WI38 (cell line): ENCODE measurements around the gene UCK1.

ENCODE experiments used
- H3K4me3 ChIP-seq: 2 replicates; pipeline ENCODE4 v1.5.1; 2011; ENCODE audit warnings: low read depth, mild to moderate bottlenecking, control low read depth, low read length
- TF ChIP-seq, protein P1 (sequence below): IDR thresholded peaks from 2 replicates; pipeline ENCODE4 v1.5.1; 2012; ENCODE audit warnings: low read depth, mild to moderate bottlenecking, control low read depth, low read length

The UCK1 gene

DNA sequence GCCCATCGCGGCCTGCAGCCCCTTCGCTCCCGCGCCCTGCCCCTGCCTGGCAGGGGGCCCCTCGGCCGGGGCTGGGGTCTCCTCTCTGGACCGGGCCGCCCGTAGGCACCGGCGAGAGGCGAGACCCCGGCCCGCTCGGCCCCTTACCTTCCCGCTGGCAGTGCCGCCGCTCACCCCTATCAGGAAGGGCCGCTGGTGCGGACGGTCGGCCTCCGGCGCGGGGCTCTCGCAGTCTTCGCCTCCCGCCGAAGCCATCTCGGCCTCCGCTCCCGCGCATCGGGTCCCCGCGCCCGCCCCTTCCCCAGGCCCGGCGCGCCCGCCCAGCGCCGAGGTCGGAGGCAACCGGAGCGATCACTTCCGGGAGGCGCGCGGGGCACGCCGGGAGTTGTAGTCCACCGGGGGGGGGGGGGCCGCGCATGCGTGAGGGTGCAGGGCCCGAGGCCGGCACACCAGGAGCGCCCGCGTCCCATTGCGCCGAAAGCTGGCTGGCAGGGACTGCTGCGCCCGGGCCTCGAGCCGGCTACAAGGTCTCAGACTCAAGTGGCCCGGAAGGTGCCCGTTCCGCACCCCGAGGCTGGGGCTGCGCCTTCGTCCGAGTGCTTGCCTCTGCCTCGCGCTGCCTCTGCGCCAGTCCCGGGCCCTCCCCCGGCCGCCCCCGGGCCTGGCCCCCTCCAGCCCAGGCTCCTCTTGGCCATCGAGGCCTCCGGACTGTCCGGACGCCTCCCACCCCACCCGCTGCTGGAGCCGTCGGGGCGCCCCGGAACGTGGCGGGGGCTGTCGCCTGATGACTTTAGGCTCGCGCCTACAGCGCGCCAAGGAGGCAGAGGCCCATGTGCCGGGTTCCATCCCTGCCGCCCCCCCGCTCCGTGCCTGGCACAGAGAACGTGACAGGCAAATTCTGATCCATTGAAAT lies at the start of gene UCK1:
Gene UCK1 (minus strand): TSS at position 344 of the 913 bp plus-strand sequence. CDS start 89 bp downstream, at position 255.
- H3K4me3 ChIP-seq: peak within 1 kb of the TSS; percentile 77
- TF ChIP-seq, protein P1, sequence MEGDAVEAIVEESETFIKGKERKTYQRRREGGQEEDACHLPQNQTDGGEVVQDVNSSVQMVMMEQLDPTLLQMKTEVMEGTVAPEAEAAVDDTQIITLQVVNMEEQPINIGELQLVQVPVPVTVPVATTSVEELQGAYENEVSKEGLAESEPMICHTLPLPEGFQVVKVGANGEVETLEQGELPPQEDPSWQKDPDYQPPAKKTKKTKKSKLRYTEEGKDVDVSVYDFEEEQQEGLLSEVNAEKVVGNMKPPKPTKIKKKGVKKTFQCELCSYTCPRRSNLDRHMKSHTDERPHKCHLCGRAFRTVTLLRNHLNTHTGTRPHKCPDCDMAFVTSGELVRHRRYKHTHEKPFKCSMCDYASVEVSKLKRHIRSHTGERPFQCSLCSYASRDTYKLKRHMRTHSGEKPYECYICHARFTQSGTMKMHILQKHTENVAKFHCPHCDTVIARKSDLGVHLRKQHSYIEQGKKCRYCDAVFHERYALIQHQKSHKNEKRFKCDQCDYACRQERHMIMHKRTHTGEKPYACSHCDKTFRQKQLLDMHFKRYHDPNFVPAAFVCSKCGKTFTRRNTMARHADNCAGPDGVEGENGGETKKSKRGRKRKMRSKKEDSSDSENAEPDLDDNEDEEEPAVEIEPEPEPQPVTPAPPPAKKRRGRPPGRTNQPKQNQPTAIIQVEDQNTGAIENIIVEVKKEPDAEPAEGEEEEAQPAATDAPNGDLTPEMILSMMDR: no peak

DNA sequence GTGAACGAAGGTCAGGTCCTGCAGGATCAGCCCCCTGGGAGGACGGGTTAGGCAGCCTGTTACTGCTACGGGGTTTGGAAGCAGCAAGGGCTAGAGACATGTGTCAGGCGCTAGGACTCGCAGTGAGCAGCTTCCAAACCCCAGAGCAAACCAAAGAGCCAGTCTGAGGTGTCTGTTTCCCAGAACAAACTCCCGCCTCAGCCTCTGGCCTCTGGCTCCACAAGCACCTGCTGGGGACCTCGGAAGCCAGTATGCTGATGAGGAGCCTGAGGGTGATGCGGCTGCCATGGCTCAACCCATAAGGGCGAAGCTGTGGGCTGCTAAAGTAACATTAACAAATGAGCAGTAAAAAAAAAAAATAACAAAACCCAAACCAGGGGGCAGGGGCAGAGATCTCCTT lies 49.3 kb upstream of the UCK1 start:
- H3K4me3 ChIP-seq: no peak overlapping the region
- TF ChIP-seq, protein P1: no peak

DNA sequence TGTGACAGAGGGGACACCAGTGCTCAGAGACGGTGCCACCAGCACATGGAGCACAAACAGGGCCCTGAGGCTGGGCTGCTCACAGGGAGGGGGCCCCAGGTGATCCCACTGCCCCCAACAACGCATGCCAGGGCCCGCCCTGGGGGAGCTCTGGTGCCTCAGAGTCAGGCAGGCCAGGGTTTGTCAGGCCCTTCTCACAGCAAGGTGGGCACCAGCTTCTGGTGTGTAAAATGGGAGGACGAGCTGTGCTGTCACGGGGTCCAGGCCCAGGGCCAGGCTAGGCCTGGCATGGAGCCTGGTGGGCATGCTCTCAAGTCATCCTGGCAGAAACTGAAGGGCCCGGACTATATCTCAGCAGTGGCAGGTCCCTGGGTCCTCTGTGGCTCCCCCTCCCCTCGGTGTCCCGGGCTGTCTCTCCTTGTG lies 48.7 kb upstream of the UCK1 start:
- no peak overlapping the region for H3K4me3 ChIP-seq
- TF ChIP-seq, protein P1: no peak

DNA sequence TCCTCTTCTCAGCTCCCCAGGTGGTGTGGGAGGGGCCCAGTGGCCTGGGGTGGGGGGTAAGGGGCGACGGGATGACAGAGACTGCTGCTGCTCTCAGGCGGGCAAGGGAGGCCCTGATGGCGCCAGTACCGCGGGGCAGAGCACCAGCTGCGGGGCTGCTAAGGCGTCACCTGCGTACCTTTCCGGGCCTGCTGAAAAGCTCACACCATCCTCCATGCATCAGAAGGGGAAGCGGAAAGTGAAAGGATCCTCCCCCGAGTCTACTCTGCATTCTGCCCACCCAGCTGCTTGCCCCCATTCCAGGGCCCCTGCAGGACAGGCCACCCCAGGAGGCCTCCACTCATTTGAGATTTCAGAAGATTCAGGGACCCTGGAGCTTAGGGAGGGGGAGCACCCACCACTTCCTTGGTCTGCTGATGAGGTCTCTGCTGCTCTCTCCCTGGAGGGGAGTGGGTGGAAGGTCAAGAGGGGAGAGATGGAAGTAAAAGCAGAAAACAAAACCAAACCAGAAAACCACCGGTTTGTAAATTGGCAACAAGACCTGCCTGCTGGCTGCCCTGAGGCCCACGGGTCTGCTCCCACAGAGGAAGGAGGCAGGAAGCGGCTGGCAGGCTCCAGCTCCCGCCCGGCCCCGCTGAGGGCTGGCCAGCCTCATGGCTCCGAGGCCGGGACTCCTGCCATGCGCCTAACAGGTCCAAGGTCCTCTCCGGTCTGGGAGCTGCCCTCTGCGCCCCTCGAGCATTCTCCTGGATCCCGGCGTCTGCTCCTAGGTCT lies 47.9 kb upstream of the UCK1 start:
- H3K4me3 ChIP-seq: no peak overlapping the region
- TF ChIP-seq, protein P1: no peak

DNA sequence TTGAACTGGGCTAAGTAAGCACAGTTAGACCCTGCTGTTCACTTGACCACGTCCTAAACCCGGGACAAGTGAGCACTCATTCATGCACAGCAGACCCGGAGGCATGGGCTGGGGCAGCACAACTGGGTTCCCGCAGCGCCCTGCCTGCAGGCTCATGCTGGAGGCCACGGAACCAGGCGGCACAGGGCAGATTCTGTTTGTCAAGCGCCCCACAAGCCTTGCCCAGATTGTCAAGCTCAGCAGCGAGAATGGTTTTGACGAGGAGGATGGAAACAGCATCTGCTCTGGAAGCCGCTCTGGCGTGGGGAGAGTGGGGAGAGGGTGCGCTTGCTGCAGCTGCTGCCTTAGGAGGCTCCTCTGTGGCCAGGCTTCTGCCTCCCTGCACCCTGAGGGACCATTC lies 47.0 kb upstream of the UCK1 start:
- H3K4me3 ChIP-seq: no peak overlapping the region
- TF ChIP-seq, protein P1: no peak

DNA sequence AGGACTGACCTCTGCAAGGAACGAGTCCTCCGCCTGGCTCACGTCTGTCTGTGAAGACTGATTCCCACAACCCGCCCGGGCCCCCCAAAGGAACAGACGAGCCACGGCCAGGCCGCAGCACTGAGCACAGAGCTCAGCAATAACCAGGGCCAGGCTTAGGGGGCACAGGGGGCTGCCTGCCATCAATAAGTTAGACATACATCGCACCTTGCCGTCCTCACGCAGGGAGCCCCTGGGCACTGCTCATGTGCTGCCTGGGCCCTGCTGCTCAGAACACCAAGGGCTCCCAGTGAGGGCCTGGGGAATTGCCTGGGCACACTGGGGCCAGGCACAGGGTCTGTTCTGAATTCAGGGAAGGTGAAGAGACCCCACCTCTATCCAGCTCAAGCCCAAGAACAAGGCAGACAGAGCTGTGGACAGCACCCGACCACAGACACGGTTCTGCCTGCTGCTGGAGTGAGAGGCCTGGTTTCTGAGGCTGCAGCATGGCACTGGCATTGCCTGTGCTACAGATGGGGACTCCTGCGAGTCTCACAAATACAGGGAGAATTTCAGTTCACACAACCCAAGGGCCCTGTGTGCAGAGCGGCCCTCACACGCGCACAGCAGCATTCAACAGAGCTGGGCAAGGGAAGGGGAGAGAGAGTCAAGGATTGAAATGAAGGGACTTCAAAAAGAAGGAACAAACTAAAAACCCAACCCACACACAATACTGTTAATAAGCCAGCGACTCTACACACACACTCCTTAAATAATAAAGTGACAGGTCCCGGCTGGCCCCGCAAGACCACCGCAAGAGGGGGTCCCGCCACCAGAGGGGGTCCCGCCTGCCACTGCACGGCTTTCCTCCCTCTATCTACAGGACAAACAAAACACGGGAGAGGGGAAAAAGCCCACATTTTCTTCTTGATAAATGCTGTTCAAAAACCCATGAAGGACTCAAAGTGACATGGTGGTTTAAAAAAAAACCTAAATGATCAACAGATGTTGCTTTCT lies 46.2 kb upstream of the UCK1 start:
- TF ChIP-seq, protein P1: no peak
- no peak overlapping the region for H3K4me3 ChIP-seq
